NCI-H187 treated with DMSO at 0.1 percent for 48 hours (cell line): Measurements from ENCODE around the gene CYSRT1.
"Not testable (repeated sequence)": the region's sequence is repeated elsewhere in the genome, so short reads cannot be mapped to it uniquely, and the experiment has no call there.

Experiments
- DNase-seq: peaks from one replicate; lab custom pipeline; 2025; lab: John Stamatoyannopoulos, UW

Gene CYSRT1

DNA sequence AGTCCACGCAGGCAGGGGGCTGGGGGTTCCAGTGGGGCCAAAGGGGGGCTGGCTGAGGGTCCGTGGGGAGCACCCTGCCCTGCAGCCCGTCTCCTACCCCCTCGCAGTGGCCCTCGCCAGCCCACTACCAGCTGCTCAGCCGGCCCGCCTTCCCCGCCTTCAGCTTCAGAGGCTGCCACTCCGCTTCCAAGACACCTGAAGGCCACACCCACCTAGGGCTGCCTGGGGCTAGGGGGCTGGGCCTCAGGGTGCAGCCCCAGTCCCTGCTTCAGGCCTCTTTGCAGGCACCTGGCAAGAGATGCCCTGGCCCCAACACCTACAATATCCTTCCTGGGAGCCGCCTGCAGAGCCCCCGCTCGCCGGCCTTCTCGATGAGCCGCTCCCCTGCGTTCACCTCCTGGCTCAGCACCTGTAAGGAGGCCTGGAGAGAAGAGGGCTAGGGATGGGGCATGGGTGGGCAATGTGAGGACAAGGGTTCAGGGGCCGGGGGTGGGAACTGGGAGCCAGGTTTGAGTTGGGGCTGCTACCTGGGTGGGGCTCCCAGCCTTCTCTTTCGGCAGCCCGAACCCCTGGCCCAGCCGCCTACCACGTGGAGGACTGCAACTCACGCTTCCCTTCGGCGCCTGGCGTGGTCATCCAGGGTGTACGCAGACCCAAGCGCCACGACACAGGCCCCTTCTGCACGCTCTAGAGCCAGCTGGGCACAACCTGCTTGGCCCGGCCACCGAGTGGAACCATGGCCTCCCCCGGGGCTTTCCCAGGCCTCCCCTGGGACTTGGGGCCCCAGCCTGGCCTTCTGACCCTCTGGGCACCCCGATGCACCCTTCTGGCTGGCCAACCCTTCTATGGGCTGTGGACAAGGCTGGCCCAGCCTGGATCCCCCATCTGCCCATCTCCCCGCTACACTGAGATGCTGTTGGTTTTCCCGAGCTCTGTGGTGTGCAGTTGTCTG, 27.9 kb downstream of the CYSRT1 start:
- DNase-seq = no peak

GRCh38 chr9:137253717-137254623, 29.0 kb downstream of the CYSRT1 start:
- no peak for DNase-seq

GRCh38 chr9:137254624-137255447, 29.9 kb downstream of the CYSRT1 start, which contains the start of gene NELFB:
Gene NELFB (plus strand): TSS chr9:137255327.
- DNase-seq = no peak

DNA sequence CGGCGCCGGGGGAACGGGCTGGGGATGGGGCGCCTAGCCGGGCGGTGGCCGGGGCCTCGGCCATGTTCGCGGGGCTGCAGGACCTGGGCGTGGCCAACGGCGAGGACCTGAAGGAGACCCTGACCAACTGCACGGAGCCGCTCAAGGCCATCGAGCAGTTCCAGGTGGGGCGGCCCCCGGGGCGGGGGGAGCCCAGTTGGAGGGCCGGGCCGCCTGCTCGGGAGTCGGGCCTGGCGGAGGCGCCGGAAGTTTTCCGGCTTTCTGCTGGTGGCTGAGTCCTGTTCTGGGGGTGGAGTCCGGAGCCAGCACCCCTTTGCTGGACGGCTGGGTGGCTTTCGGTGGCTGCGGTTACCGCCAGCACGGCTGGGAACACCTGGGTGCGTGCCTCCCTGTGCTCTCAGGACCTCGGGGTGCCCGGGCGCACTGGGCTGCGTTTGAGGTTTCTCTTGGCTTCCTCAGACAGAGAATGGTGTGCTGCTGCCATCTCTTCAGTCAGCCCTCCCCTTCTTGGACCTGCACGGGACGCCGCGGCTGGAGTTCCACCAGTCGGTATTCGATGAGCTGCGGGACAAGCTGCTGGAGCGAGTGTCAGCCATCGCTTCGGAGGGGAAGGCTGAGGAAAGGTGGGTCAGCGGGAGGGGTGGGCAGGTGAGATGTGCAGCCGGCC, 30.6 kb downstream of the CYSRT1 start:
- no peak for DNase-seq

GRCh38 chr9:137256362-137256761, 31.4 kb downstream of the CYSRT1 start:
- no peak for DNase-seq

- no peak for DNase-seq
Measured at GRCh38 chr9:137256856-137257255, 31.9 kb downstream of the CYSRT1 start.

GRCh38 chr9:137262173-137262908, 37.4 kb downstream of the CYSRT1 start:
- not testable (repeated sequence) for DNase-seq

GRCh38 chr9:137262909-137263285, 37.9 kb downstream of the CYSRT1 start:
- DNase-seq = no peak

DNA sequence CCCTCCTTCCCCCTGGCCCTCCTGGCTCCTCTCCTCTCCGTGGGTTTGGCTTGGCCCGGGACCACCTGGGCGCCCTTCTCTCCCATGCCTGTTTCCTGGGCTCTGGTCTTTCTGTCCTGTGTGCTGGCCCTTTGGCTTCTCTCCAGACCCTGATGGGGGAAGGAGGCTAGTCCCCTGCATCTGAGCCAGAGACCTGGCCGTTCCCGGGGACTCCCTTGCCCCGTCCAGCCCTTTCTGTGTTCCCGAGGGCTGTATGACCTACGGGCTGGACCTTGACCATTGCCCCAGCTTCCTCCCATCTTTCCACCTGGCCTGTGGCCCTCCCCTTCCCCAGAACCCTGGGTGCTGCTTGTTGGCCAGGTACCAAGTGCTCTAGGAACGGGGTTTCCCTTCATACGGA, 38.5 kb downstream of the CYSRT1 start:
- DNase-seq = no peak

GRCh38 chr9:137264067-137264466, 39.1 kb downstream of the CYSRT1 start:
- no peak for DNase-seq

- DNase-seq = no peak
Measured at GRCh38 chr9:137265496-137266161, 40.7 kb downstream of the CYSRT1 start.

DNA sequence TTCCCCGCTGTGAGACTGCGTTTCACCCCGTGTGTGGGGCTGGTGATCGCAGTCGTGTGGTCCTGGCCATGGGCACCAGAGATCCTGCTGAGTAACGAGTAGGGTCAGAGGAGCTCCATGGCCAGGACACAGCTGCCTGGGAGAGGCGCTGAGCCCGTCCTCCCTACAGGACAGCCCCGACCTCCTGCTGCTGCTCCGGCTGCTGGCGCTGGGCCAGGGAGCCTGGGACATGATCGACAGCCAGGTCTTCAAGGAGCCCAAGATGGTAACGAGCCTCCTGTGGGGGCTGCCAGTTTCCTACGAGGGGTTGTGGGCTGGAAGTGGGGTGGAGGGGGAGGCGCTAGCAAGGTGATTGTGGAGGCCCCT, 41.2 kb downstream of the CYSRT1 start:
- DNase-seq = no peak

DNA sequence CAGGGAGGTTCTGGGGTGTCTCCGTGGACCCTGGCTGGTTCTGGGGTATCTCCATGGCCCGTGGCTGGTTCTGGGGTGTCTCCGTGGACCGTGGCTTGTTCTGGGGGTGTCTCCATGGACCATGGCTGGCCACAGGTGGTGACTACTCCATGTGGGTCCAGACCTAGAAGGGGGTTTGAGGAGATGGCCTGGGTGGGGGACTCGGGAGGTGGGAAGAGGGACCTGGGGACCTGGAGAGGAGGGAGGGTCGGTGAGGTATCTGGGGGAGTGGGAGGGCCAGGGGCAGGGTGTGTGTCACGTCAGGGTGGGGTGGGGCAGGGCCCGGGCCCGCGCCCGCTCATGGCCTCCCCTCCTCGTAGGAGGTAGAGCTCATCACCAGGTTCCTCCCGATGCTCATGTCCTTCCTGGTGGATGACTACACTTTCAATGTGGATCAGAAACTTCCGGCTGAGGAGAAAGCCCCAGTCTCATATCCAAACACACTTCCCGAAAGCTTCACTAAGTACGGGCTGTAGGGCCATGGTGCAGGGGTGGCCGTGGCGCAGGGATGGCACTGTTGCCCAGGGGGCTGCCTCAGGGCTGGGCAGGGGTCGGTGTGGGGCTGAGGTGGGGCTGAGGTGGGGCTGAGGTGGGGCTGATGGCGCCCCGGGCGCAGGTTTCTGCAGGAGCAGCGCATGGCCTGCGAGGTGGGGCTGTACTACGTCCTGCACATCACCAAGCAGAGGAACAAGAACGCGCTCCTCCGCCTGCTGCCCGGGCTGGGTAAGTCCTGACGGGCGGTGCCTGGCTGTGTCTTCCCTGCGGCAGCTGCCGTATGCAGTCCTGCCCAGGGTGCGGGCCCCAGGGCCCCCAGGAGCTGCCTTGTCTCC, 41.8 kb downstream of the CYSRT1 start:
- no peak for DNase-seq

- DNase-seq = no peak
Measured at GRCh38 chr9:137267933-137268355, 43.0 kb downstream of the CYSRT1 start.

- DNase-seq = no peak
Measured at GRCh38 chr9:137268538-137269201, 43.7 kb downstream of the CYSRT1 start.

GRCh38 chr9:137269231-137269772, 44.3 kb downstream of the CYSRT1 start:
- DNase-seq = no peak

DNA sequence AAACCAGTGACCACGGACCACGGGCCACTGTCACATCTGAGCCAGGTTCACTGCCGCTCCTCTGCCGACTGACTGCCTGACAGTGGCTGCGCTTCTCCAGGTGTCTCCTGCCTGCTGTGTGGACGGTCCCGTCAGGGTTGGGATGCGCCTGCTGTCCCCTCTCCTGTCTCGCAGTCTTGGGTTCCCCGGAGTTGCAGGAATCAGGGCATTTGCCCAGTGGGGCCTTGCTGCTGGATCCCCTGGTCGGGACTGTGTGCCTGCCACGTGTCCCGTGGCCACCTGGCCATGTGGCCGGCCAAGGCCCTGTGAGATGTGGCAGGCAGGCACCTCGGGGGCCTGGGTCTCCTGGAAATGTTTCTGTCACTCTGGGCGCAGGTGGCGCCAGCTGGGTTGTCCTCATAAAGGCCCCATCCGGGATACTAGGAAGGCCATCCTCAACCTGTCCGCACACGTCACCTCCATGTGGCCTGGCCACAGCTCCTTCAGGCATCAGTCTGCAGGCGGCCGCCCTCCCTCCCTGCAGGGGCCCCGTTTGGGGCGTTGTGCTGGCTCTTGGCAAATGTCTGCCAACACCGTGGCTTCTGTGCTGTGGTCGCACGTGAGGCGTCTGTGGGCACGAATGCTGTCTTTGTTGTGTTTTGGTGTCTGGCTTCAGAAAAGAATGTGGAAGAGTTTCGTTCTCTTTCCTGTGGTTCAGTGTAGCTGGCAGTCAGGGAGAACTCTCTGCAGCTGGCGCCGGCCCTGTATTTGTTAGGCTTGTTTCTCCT, 46.1 kb downstream of the CYSRT1 start:
- DNase-seq = no peak
